Right kidney (tissue), 1 donor: ENCODE data around the gene GMPR.
A peak's percentile ranks its signal among the peaks of the same experiment; 100 is the strongest.
"Not testable (repeated sequence)": the region's sequence is repeated elsewhere in the genome, so short reads cannot be mapped to it uniquely, and the experiment has no call there.

Source experiments
- DNase-seq: peaks from one replicate; pipeline ENCODE4 v3.0.0-alpha.2; 2016

Gene GMPR

DNA sequence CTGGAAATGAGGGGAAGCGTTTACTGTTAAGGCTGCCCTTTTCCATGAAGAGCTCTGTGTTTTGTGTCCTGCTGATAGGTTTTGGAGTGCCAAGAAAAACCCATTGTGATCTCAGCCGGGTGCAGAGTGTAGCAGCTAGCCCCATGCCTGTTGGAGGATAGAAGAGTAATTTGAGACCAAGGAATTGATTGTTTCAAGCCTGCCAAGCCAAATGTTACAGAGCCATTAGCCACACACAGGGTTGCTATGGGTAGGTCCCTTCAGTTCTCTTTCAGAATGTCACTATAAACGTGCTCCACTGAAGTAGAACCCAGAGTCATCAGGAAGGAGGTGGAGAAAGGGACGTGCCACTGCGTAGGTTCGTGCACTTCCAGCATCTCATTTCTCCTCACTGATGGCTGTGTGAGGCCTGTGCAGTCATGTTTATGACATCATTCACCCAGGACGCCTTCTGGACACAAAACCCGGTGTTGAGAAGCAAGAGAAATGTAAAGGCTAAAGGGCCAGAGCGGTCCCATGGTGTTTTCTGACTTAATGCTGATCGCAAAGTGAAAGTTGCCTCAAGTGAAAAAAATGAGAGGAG is 6.6 kb downstream of the GMPR start:
- no peak for DNase-seq

DNA sequence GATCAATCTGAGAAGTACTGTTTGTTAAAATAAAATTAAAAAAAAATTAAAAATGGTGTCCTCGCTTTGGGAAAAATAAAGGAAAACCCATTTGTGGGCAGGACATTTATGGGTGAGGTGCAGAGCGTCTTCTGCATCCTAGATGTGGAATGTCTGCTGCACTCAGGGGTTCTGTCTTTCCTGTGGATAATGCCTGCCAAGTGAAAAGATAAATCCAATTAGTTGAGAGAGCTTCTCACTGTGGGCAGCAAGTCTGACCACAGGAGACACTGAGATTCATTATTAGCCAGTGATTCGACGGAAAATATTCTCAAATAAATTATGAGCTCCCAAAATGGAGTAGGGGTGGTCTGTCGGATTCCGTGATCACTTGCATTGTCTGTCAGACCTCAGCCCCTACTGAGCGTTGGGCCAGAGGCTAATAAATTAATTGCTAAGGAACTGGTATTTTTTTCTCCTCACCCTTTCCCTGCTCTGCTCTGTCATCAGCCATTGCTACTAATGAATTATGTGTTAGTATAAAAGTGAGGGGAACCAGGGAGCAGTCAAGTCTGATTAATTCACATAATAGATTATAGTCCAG is 10.0 kb downstream of the GMPR start:
- DNase-seq, result no peak

DNA sequence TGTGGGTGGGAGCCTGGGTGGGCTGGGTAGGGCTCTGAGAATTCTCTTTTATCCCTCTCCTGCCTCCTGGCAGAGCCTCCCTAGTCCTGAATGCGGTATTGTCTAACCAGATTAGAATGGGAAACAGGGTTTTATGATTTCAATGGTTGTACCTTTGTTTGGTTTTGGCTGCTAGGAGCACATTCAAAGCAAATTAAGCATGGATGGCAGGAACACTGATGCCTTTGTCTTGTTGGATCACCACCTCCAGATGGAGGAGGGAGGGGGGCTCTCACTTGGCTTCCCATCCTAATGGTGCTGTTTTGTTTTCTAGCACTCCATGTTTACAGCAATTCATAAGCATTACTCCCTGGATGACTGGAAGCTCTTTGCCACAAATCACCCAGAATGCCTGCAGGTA is 11.6 kb downstream of the GMPR start:
- DNase-seq, result no peak

DNA sequence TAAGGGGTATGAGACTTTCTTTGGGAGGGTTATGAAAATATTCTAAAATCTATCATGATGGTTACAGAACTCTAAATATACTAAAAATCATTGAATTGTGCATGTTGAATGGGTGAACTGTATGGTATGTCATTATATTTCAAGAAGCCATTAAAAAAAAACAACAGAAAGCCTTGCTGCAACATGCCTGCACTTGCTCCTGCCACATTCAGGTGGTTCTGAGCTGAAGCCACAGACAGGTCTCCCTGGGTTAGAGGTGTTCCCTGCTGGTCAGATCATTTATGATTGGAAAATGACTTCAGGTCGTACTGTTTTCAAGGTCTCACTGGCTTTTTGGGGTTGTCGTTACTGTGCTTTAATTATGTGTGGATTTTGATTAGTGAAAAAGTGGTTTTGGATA is 13.3 kb downstream of the GMPR start:
- DNase-seq, result no peak

DNA sequence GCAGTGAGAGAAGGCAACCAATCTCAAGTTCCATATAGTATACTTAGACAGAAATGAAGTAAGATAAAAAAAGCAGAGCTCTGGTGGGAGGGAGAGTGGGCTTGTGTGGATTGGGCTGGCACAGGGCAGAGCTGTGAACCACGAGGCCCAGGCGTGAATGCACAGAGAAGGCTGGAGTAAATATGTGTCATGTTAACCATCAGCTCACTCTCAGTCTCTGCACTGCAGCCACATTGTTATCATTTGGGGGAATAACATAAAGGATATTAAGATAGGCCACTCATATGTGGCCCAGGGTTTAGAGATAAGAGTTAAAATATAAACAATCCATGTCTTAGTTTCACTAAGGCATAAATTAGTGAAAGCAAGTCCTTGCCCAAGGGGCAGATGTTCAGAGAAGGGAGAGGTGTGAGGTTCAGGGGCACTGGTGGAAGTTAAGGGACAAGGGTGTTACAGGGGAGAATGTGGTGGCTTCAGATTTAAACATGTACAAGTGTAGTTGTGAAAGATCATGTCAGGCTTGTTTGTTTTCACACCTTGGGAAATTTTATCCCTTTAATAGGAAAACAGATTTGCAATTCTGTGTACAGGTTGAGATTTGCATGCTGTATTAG is 14.4 kb downstream of the GMPR start:
- no peak for DNase-seq

DNA sequence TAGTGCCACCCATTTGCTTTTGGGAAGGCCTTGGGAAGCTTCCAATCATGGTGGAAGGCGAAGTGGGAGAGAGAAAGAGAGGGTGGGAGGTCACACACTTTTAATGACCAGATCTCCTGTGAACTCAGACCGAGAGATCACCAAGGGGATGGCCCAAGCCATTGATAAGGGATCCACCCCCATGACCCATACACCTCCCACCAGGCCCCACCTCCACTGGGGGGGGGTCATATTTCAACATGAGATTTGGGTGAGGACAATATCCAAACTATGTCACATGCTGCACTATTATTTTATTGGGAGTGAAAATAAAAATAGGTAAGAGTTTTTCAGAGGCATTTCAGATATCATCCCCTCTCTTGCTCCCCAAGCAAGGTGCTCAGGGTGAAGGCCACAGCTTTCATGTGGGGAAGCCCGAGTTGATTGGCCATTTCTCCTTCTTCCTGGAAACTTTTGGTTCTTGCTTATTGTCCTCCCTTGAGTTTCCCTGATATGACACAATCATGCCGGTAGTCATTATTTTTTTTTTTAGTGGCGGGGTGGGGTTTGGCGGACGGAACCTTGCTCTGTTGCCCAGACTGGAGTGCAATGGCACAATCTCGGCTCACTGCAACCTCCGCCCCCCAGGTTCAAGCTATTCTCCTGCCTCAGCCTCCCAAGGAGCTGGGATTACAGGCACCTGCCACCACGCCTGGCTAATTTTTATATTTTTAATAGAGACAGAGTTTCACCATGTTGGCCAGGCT is 15.2 kb downstream of the GMPR start:
- no peak for DNase-seq

DNA sequence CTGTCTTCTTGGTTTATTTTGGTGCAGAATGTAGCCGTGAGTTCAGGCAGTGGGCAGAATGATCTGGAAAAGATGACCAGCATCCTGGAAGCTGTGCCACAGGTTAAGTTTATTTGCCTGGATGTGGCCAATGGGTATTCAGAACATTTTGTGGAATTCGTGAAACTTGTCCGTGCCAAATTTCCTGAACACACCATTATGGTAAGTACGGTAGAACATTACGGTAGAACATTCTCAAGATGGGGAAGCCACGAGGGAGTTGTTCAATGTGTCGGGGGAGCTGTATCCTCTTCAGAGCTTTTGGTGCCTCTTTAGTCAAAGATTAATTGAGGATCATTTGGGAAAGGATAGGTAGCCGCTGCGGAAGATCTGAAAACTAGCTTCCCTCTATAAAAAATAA is 16.1 kb downstream of the GMPR start:
- DNase-seq, result no peak

DNA sequence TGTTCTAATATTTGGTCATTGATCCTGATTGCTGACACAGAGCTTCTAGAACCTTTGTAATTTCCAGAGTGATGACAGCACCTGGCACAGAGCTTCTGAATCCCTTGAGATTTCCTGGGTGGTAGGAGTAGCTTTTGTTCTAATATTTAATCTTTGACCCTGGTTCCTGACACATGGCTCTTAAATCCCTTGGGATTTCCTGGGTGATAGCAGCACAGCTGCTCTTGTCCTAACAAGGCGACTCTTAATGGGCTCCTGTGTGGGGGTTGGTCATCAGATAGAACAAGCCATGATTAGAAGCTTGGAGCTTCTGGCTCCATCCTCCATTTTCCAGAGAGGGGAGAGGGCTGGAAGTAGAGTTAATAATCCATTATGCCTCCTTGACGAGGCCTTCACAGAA is 18.4 kb downstream of the GMPR start:
- no peak for DNase-seq

DNA sequence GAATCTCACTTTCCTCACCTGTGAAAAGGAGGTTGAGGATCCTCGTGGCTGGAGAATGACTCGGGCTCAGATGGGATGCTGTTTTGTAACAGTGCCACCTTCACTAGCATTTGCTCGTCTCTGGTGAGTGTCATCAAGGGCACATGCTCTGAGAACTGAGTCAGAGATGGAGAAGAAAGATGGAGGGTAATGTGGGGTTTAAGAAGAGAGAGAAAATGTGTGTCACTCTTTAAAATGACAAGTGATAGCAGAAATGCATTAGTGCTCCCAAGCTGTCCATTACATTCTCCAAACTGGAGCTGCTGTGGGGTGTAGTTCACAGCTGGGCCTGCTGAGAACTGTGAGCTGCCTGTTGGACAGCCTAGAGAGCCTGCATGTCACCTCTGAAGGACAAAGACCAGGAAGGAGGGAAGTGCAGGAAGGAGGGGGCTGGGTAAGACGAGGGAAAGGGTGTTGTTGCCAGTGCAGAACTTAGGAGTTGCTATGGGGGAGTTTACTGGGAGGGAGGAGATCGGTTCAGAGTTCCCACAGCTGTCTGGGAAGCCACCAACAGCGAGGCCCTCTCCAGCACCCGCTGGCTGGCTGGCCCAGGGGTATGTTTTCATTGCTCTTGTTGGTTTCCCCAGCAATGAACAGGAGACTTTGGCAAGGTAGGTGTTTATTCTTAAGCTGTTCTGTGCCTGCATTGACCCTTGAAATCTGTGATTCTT is 19.8 kb downstream of the GMPR start:
- DNase-seq, result peak; percentile 51

DNA sequence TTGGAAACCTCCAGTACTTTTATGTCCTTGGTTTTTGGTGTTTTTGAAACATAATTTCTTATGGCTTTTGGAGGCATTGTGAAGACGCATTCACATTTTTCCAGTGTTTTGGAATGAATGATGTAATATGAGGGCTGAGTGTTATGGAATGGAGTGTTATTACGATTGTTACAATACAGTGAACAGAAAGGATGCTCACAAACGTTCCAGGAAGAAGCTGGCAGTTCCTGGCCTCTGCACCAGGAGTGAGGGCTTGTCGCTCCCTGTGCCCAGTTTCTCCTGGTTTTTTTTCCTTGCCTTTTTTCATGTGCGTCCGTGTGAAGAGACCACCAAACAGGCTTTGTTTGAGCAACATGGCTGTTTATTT is 20.3 kb downstream of the GMPR start:
- DNase-seq, result no peak

DNA sequence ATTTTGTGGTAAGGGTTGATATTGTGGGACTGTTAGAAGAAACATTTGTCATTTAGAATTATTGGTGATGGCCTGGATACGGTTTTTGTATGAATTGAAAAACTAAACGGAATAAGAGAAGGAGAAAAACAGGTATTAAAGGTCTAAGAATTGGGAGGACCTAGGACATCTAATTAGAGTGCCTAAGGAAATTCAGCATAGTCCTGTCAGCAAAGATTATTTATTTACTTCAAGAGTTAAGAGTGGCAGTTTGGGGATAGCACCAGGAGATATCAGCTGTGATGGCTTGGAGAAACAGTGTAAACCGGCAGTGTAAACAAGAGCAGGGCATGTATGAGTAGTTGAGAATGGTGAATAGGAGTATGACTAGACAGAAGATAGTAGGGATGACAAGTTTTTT is 21.2 kb downstream of the GMPR start:
- DNase-seq, result not testable (repeated sequence)

DNA sequence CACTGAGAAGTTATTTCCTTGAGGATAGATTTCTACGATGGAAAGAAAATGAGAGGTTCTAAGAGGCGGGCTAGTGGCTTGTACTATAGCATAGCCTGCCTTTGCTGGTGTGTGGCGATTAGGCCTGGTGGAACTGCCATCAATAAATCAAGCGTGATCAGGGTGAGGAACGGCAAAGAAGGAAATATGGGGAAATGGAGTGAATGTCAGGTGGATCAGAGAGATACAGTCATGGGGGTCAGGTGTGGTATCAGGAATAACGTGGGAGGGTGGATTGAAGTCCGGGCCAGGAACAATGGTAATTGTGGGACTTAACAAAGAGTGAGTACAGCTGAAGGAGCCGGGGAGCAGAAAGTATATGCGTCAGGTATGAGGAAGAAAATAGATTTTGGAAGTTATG is 22.2 kb downstream of the GMPR start:
- DNase-seq, result not testable (repeated sequence)

DNA sequence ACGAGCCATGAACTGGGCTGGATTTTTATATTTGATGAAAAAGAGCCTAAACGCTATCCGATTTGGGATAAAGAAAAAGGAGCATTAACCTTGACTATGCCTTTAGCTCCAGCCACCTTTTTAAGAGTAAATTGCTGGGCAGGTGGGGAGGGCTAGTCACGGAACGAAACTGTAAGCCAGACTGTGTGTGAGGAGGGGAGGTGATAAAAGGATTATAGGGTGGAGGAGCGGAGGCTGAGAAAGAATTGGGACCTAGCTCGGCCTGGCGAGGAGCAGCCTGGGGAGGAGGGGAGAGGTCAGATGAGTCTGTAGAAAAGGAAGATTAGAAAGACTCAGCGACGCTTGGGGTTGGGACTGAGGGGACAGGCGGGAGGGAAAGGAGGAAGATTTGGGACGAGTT is 24.4 kb downstream of the GMPR start:
- DNase-seq, result not testable (repeated sequence)

DNA sequence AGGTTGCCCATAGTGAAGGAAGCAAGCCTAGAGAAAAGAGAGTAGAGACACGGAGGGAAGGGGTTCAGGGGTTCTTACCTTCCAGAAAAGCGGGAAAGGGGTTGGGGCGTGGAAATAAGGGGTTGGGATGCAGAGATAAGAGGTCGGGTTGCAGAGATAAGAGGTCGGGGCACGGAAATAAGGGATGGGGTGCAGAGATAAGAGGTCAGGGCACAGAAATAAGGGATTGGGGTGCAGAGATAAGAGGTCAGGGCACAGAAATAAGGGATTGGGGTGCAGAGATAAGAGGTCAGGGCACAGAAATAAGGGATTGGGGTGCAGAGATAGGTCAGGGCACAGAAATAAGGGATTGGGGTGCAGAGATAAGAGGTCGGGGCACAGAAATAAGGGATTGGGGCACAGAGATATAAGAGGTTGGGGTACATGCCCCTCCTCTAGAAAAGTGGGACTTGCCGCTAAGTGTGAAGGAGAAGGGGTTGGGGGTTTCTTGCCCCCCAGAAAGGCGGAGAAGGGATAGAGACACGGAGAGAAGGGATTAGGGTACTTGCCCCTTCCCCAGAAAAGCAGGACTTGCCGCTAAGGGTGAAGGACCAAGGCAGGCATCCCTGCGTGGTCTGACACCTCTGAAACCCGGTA is 25.2 kb downstream of the GMPR start:
- DNase-seq, result not testable (repeated sequence)

DNA sequence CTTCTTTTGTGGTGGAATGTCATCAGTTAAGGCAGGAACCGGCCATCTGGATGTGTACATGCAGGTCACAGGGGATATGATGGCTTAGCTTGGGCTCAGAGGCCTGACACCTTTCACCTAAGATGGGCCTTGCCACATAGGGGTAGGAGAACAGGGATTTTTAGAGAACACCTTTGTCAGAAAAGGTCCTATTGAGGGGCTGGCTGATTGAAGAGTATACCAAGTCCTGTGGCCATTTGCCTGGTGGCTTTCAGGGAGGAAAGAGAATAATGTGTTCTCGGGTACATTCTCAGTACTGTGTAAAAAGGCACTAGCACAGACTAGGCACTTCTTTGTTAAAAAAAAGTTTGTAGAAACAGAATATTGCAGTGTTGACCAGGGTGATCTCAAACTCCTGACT is 26.4 kb downstream of the GMPR start:
- no peak for DNase-seq

DNA sequence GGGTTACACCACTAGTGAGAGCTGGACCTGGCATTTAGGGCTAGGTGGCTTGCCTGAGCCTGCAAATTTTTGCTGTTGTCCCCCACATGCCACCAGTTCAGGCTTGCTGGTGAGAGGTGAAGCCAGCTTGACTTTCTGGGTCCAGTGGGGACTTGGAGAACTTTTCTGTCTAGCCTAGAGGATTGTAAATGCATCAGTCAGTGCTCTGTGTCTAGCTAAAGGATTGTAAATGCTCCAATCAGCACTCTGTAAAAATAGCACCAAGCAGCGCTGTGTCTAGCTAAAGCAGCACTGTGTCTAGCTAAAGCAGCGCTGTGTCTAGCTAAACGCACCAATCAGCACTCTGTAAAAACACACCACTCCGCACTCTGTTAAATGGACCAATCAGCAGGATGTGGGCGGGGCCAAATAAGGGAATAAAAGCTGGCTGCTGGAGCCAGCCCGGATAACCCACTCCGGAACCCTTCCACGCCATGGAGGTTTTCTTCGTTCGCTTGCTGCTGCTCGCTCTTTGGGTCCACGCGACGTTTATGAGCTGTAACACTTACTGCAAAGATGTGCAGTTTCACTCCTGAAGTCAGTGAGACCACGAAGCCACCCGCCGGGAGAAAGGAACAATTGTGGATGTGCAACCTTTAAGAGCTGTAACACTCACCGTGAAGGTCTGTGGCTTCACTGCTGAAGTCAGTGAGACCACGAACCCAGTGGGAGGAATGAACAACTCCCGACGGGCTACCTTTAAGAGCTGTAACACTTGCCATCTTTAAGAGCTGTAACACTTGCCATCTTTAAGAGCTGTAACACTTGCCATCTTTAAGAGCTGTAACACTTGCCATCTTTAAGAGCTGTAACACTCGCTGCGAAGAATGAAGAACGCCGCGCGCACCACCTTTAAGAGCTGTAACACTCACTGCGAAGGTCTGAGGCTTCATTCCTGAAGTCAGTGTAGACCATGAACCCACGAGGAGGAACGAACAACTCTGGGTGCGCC is 27.3 kb downstream of the GMPR start:
- no peak for DNase-seq

DNA sequence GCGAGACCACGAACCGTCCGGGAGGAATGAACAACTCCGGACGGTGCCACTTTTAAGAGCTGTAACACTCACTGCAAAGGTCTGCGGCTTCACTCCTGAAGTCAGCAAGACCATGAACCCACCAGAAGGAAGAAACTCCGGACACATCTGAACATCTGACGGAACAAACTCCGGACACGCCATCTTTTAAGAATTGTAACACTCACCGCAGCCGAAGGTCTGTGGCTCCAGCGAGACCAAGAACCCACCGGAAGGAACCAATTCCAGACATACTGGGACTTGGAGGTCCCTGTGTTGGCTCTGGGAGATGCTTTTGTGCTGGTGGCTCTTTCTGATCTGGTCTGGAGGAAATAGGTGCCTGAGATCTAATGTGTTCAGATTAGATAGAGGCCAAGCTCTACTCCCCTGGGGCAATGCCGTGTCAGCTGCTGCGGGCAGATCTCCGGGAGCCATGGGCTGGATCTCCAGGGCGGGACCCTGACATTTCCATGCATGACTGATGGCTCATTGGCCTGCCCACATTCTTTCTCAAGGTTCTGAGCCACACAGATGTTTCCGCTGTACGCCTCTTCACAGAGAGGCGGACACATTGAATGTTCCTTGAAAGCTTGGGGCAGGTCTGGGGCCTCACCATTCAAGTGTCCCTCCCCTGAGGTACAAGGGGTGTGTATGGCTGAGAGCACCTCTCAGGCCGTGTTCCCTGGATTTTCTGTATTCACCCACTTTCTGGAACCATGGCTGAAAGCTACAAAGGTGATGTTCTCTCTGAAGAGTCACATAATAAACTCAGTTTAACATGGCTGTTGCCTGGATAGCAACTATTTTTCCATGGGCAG is 29.3 kb downstream of the GMPR start:
- no peak for DNase-seq

DNA sequence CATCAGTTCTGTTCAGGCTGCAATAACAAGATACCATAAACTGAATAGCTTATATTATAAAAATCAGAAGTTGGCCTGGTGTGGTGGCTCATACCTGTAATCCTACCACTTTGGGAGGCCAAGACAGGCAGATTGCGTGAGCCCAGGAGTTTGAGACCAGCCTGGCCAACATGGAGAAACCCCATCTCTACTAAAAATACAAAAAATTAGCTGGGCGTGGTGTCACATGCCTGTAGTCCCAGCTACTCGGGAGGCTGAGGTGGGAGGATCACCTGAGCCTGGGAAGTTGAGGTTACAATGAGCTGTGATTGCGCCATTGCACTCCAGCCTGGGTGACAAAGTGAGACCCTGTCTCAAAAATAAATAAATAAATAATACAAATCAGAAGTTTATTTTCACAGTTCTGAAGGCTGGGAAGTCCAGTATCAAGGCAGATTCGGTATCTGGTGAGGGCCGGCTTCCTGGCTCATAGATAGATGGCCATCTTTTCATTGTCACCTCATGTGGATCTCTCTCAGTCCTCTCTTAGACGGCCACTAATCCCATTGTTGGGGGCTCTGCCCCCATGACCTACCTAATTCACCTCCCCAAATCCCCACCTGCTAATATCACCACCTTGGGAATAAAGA is 31.2 kb downstream of the GMPR start:
- DNase-seq, result not testable (repeated sequence)

DNA sequence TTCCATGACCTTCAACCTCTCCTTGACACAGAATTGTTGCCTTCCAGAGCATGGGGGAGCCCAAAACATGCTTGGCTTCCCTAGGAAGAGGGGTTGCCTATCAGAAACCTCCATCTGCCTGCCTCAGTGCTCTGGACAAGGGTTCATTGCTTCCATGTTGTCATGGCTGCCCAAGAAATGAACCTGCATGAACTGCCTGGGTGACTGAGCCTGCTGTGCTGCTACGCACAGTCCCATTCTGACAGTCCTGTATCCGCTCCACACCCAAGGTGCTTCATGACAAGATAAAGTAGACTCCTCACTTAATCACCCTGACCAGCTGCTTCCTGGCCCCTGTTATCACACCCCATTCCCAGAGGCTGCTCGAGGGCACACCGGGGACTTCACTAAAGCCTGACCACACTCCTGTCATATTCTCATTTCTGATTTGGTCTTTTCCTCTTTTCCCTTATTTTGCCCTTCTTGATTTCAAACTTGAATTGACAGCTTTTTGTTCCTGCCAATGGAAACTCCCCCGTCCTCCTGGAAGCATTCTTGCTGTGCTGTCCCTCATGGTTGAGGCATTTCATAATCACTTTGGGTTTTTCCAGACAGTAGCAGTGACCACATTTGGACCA is 31.9 kb downstream of the GMPR start:
- DNase-seq, result no peak
